ENCODE data around the gene PLCZ1.

DNA sequence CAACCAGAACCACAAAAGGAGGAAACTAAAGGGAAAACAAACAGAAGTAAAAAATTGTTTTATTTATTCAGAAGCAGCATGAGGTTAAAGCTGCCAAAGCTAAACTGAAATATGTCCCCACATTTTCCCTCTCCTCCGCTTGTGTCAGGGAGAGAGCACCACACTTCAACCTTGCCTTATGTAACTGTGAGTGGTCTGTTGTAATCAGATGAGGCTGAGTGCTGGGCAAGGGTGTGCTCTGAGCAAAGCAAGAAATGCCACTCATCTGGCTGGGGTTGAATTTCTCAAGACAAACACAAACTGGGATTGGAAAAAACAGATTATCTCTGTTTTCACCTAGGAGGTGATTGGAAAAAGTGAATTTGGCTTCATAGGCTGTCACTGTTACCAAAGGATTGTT, 12.3 kb upstream of the PLCZ1 start:
- TF ChIP-seq, protein P1, sequence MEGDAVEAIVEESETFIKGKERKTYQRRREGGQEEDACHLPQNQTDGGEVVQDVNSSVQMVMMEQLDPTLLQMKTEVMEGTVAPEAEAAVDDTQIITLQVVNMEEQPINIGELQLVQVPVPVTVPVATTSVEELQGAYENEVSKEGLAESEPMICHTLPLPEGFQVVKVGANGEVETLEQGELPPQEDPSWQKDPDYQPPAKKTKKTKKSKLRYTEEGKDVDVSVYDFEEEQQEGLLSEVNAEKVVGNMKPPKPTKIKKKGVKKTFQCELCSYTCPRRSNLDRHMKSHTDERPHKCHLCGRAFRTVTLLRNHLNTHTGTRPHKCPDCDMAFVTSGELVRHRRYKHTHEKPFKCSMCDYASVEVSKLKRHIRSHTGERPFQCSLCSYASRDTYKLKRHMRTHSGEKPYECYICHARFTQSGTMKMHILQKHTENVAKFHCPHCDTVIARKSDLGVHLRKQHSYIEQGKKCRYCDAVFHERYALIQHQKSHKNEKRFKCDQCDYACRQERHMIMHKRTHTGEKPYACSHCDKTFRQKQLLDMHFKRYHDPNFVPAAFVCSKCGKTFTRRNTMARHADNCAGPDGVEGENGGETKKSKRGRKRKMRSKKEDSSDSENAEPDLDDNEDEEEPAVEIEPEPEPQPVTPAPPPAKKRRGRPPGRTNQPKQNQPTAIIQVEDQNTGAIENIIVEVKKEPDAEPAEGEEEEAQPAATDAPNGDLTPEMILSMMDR (IDR thresholded peaks at IDR 0.05 in 2 of 3, conservative IDR thresholded peaks at IDR 0.05 in 1 of 3; ENCODE audit: control insufficient read depth in 2 of 3, extremely low read depth in 1 of 3, insufficient read depth in 1 of 3, low read depth in 3 of 3, low read length in 3 of 3): no peak
- no peak for TF ChIP-seq EZH2 (IDR thresholded peaks at IDR 0.05; ENCODE audit: borderline replicate concordance, control insufficient read depth, low read depth, low read length)
- TF ChIP-seq TCF12 (IDR thresholded peaks at IDR 0.05; ENCODE audit: low read depth, low read length): no peak
- no peak for TF ChIP-seq GABPA (IDR thresholded peaks at IDR 0.05; ENCODE audit: low read depth)
- TF ChIP-seq BHLHE40 (IDR thresholded peaks at IDR 0.05; ENCODE audit: borderline replicate concordance in 1 of 2, low read depth in 2 of 2, low read length in 1 of 2): no peak
- TF ChIP-seq ESRRA (IDR thresholded peaks at IDR 0.05; ENCODE audit: low read length): no peak
